Measurements from ENCODE around the gene ALDH18A1. TPM values are rescaled to one million over a fixed set of nuclear protein-coding genes. Genes with fewer than 3 reads are reported as not detected.

Gene ALDH18A1
- total RNA-seq, 2 donors from 2014 or later = 35.8 to 39.4 TPM

DNA sequence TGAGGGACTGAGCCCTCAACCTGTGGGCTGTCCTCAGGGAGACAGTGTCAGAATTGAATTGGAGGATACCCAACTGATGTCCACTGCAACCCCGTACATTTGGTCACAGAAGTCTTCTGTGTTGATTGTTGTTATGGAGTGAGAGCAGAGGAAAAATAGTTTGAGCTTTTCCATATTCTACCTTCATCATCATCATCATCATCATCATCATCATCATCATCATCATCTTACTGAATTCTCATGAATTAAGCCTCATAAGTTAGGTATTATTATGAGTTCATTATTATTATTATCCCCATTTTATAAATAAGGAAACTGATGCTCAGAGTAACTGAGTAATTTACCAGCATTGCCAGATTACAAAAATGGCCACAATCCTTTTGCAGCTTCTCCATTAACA is 8.4 kb downstream of the ALDH18A1 start:
- TF ChIP-seq, protein P1, sequence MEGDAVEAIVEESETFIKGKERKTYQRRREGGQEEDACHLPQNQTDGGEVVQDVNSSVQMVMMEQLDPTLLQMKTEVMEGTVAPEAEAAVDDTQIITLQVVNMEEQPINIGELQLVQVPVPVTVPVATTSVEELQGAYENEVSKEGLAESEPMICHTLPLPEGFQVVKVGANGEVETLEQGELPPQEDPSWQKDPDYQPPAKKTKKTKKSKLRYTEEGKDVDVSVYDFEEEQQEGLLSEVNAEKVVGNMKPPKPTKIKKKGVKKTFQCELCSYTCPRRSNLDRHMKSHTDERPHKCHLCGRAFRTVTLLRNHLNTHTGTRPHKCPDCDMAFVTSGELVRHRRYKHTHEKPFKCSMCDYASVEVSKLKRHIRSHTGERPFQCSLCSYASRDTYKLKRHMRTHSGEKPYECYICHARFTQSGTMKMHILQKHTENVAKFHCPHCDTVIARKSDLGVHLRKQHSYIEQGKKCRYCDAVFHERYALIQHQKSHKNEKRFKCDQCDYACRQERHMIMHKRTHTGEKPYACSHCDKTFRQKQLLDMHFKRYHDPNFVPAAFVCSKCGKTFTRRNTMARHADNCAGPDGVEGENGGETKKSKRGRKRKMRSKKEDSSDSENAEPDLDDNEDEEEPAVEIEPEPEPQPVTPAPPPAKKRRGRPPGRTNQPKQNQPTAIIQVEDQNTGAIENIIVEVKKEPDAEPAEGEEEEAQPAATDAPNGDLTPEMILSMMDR (IDR thresholded peaks at IDR 0.05) = no peak
- H3K4me3 ChIP-seq = no peak overlapping the region
- peaks cover 21% of the 10 kb centered on the region for H3K36me3 ChIP-seq
- ATAC-seq (ENCODE audit: insufficient number of reproducible peaks, low FRiP score, low read depth) = no peak
- no peaks in the 10 kb centered on the region for H3K27me3 ChIP-seq (replicated peaks; ENCODE audit: insufficient read depth)
- DNase-seq (ENCODE audit: low spot score) = no peak
- no peaks in the 10 kb centered on the region for H3K4me1 ChIP-seq (ENCODE audit: control insufficient read depth in 1 of 2, low read depth in 2 of 2)
- no peak overlapping the region for H3K27ac ChIP-seq
- no peaks in the 10 kb centered on the region for H3K9me3 ChIP-seq

DNA sequence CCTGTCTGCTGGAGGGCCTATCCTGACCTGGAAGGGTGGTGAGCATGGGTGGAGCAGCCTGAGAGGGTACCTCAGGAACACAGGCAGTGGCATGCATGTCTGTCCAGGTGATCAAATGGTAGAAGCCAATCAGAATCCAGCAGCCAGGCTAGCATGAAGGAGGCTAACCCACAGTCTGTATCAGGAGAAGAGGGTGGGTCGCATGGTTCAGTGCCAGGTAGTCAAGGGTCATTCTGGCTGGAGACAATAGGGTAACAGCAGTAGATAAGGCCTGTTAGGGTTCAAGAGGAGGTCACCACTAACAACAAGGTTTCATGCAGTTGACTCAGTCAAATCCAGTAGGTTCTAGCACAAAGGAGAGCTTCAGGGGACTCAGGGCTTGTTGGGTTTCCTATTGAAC is 10.4 kb downstream of the ALDH18A1 start:
- DNase-seq (ENCODE audit: low spot score) (no peak), ATAC-seq (ENCODE audit: insufficient number of reproducible peaks, low FRiP score, low read depth) (no peak)
- TF ChIP-seq, protein P1 (IDR thresholded peaks at IDR 0.05) = no peak
- no peaks in the 10 kb centered on the region for H3K4me1 ChIP-seq (ENCODE audit: control insufficient read depth in 1 of 2, low read depth in 2 of 2)
- no peaks in the 10 kb centered on the region for H3K9me3 ChIP-seq
- H3K27me3 ChIP-seq (replicated peaks; ENCODE audit: insufficient read depth) = no peaks in the 10 kb centered on the region
- H3K36me3 ChIP-seq = peaks cover 13% of the 10 kb centered on the region
- H3K4me3 ChIP-seq = no peak overlapping the region
- no peak overlapping the region for H3K27ac ChIP-seq

DNA sequence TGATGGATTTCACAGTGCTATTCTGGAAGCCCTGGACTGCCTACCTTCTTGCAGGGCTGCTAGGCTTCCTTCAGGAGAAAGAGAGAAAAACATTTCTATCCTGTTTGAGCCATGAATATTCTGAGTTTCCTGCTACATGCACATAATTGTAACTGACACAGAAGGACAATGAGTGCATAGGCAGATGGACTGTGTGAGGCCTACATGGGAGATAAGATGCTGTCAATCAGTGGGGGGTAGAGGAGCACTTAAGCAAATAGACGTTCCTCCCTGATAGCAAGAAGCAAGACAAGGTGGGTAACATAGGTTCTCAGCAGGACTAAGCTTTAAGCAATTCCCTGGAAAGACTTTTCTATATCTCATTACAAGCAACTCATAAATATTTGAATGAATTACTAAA is 11.6 kb downstream of the ALDH18A1 start:
- Histone ChIP-seq H3K4me1 (ENCODE audit: control insufficient read depth in 1 of 2, low read depth in 2 of 2) (no peaks in the 10 kb centered on the region), H3K9me3 (no peaks in the 10 kb centered on the region), H3K27ac (no peak overlapping the region), H3K4me3 (no peak overlapping the region), H3K36me3 (peaks cover 16% of the 10 kb centered on the region), H3K27me3 (replicated peaks; ENCODE audit: insufficient read depth) (no peaks in the 10 kb centered on the region)
- TF ChIP-seq, protein P1 (IDR thresholded peaks at IDR 0.05) = no peak
- ATAC-seq (ENCODE audit: insufficient number of reproducible peaks, low FRiP score, low read depth) (no peak), DNase-seq (ENCODE audit: low spot score) (no peak)

DNA sequence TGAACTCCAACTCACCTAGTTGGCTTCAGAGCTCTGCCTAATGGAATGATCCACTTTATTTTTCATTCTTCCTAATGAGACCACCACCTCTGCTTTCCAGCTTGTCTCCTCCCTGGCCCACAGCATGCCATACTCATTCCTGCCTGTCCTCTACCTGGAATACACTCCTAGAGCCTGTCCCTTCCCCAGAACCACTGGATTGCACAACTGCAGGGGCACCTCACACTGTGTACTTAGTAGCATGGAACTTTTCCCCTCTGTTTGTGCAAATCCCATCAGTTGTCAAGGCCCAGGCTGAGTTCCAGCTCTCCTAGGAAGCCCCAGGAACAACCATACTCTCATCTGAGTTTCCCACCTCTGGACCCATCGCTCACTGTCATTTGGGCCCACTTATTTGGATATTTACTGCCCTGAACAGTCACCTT is 15.6 kb downstream of the ALDH18A1 start:
- Histone ChIP-seq H3K27ac (no peak overlapping the region), H3K4me1 (ENCODE audit: control insufficient read depth in 1 of 2, low read depth in 2 of 2) (no peaks in the 10 kb centered on the region), H3K4me3 (no peak overlapping the region), H3K27me3 (replicated peaks; ENCODE audit: insufficient read depth) (no peaks in the 10 kb centered on the region), H3K9me3 (no peaks in the 10 kb centered on the region), H3K36me3 (peaks cover 22% of the 10 kb centered on the region)
- ATAC-seq (ENCODE audit: insufficient number of reproducible peaks, low FRiP score, low read depth) = no peak
- no peak for DNase-seq (ENCODE audit: low spot score)
- TF ChIP-seq, protein P1 (IDR thresholded peaks at IDR 0.05) = no peak

DNA sequence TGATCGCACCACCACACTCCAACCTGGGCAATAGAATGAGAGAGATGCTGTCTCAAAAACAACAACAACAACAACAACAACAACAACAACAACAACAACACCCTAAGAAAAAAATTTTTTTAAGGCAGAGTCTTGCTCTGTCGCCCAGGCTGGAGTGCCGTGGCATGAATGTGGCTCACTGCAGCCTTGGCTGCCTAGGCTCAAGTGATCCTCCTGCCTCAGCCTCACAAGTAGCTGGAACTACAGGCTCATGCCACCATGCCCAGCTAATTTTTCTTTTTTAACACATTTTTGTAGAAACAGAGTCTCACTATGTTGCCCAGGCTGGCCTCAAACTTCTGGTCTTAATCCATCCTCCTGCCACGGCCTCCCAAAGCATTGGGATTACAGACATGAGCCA is 18.6 kb downstream of the ALDH18A1 start:
- Histone ChIP-seq H3K36me3 (peaks cover 35% of the 10 kb centered on the region), H3K27ac (no peak overlapping the region)
- TF ChIP-seq, protein P1 (IDR thresholded peaks at IDR 0.05) = no peak

More for the DNA sequence above, 18.6 kb downstream of the ALDH18A1 start:
- no peaks in the 10 kb centered on the region for H3K4me1 ChIP-seq (ENCODE audit: control insufficient read depth in 1 of 2, low read depth in 2 of 2)
- DNase-seq (ENCODE audit: low spot score) (no peak), ATAC-seq (ENCODE audit: insufficient number of reproducible peaks, low FRiP score, low read depth) (no peak)
- H3K27me3 ChIP-seq (replicated peaks; ENCODE audit: insufficient read depth) = no peaks in the 10 kb centered on the region
- H3K4me3 ChIP-seq = no peak overlapping the region
- no peaks in the 10 kb centered on the region for H3K9me3 ChIP-seq

Measured in thoracic aorta (tissue), 2 donors.